A549 (cell line): Measurements from ENCODE around the gene PRKD1. TPM values are rescaled to one million over a fixed set of nuclear protein-coding genes. Genes with fewer than 3 reads are reported as not detected.

Experiments
- ATAC-seq, 2 experiments: fragments of 200-7000 bp in 1 of 2; fragments of >200 bp in 1 of 2; cut with Nextera tagmentation in 1 of 2; cut with Tn5 transposase in 1 of 2; 3 replicates each; pipeline versions ENCODE4 v1.8.0 to v1.9.1; 2018 to 2020; ENCODE audit warnings: mild to moderate bottlenecking in 1 of 2, moderate library complexity in 1 of 2
- CTCF ChIA-PET: fragments of 300-600 bp; sonication (Branson Sonifier 250); formaldehyde crosslinking; extraction: SDS; loops from one replicate; lab custom pipeline; 2021; ENCODE audit warnings: antibody characterized with exemption, inconsistent platforms; lab: Yijun Ruan, JAX
- POLR2A ChIA-PET: fragments of 350-600 bp; formaldehyde crosslinking; extraction: SDS; loops from one replicate; lab custom pipeline; 2021; ENCODE audit warnings: antibody characterized with exemption, inconsistent platforms; lab: Yijun Ruan, JAX
- DNase-seq, 2 experiments: peaks; one replicate each; pipeline versions ENCODE4 v3.0.0 to v3.0.0-alpha.2; 2011 to 2016; ENCODE audit warnings: low read depth in 1 of 2, low spot score in 1 of 2
- FAIRE-seq: peaks from 2 replicates; lab custom pipeline; 2011; peaks lifted over from hg19 to GRCh38; lab: Jason Lieb, UNC
- H3K27ac ChIP-seq, 2 experiments: fragments of >200 bp; sonication (Bioruptor Twin); formaldehyde crosslinking; 3 replicates each; pipeline ENCODE4 v1.5.1; 2016 to 2017
- H3K4me1 ChIP-seq: fragments of >200 bp; sonication (Bioruptor Twin); formaldehyde crosslinking; 3 replicates; pipeline ENCODE4 v1.6.1; 2016
- H3K4me2 ChIP-seq: fragments of >200 bp; sonication (Bioruptor Twin); formaldehyde crosslinking; 3 replicates; pipeline ENCODE4 v1.6.1; 2016
- H3K4me3 ChIP-seq: fragments of >200 bp; sonication (Bioruptor Twin); formaldehyde crosslinking; 3 replicates; pipeline ENCODE4 v1.5.1; 2016
- H3K9me3 ChIP-seq: fragments of >200 bp; sonication (Bioruptor Twin); formaldehyde crosslinking; 3 replicates; pipeline ENCODE4 v1.6.1; 2016
- BHLHE40 ChIP-seq: IDR thresholded peaks from 2 replicates; pipeline ENCODE4 v1.6.1; 2012; ENCODE audit warnings: low read depth, low read length, inconsistent platforms
- CBX2 ChIP-seq: fragments of 200-600 bp; sonication (generic); IDR thresholded peaks from 2 replicates; pipeline ENCODE4 v1.6.1; 2016; ENCODE audit warnings: low read depth, mild to moderate bottlenecking, borderline replicate concordance
- CBX8 ChIP-seq: fragments of 200-600 bp; sonication (generic); IDR thresholded peaks from 2 replicates; pipeline ENCODE4 v1.6.1; 2016
- CEBPB ChIP-seq, 2 experiments: fragments of >200 bp in 1 of 2; sonication (Bioruptor Twin) in 1 of 2; formaldehyde crosslinking in 1 of 2; IDR thresholded peaks; 2 replicates each; pipeline ENCODE4 v1.6.1; 2012 to 2016
- CHD4 ChIP-seq: fragments of 200-600 bp; sonication (generic); IDR thresholded peaks from 2 replicates; pipeline ENCODE4 v1.6.1; 2016; ENCODE audit warnings: antibody characterized with exemption, mild to moderate bottlenecking, borderline replicate concordance
- CTCF ChIP-seq: fragments of >200 bp; sonication (Bioruptor Twin); formaldehyde crosslinking; IDR thresholded peaks from 3 replicates; pipeline ENCODE4 v1.5.1; 2016
- E2F6 ChIP-seq: IDR thresholded peaks from 2 replicates; pipeline ENCODE4 v1.6.1; 2012; ENCODE audit warnings: low read depth, borderline replicate concordance
- EHF ChIP-seq: fragments of 250-450 bp; sonication (Bioruptor Pico); IDR thresholded peaks from 2 replicates; pipeline ENCODE4 v1.5.0; 2020; ENCODE audit warnings: mild to moderate bottlenecking
- EP300 ChIP-seq, 2 experiments: fragments of >200 bp; sonication (Bioruptor Twin); formaldehyde crosslinking; IDR thresholded peaks; 2 replicates in 1 of 2; 3 replicates in 1 of 2; pipeline ENCODE4 v1.6.1; 2016 to 2017
- FOSL2 ChIP-seq, 2 experiments: fragments of 450-650 bp in 1 of 2; fragments of >200 bp in 1 of 2; sonication (Bioruptor Twin) in 1 of 2; formaldehyde crosslinking; IDR thresholded peaks; 2 replicates each; pipeline versions ENCODE4 v1.5.0 to v1.6.1; 2016 to 2020; ENCODE audit warnings: mild to moderate bottlenecking in 1 of 2, moderate library complexity in 1 of 2
- GATA3 ChIP-seq: IDR thresholded peaks from 2 replicates; pipeline ENCODE4 v1.6.1; 2012; ENCODE audit warnings: borderline replicate concordance
- HES2 ChIP-seq: fragments of >200 bp; sonication (Bioruptor Twin); formaldehyde crosslinking; IDR thresholded peaks from 2 replicates; pipeline ENCODE4 v1.6.1; 2016
- HEYL ChIP-seq: fragments of 250-450 bp; sonication (Bioruptor Pico); IDR thresholded peaks from 2 replicates; pipeline ENCODE4 v1.8.0; 2021; ENCODE audit warnings: mild to moderate bottlenecking, moderate library complexity
- HOXA7 ChIP-seq: fragments of 250-450 bp; sonication (Bioruptor Pico); IDR thresholded peaks from 2 replicates; pipeline ENCODE4 v1.5.0; 2020; ENCODE audit warnings: mild to moderate bottlenecking, moderate library complexity
- HOXB13 ChIP-seq: fragments of 250-450 bp; sonication (Bioruptor Pico); IDR thresholded peaks from 2 replicates; pipeline ENCODE4 v1.5.0; 2020; ENCODE audit warnings: low read depth, mild to moderate bottlenecking, moderate library complexity
- HOXB5 ChIP-seq: fragments of 250-450 bp; sonication (Bioruptor Pico); IDR thresholded peaks from 2 replicates; pipeline ENCODE4 v1.5.0; 2020; ENCODE audit warnings: mild to moderate bottlenecking, moderate library complexity
- MAFK ChIP-seq: fragments of 450-650 bp; IDR thresholded peaks from 2 replicates; pipeline ENCODE4 v1.6.1; 2014; ENCODE audit not compliant: partially characterized antibody
- MYC ChIP-seq: IDR thresholded peaks from 2 replicates; pipeline ENCODE4 v1.6.1; 2012; ENCODE audit warnings: mild to moderate bottlenecking, inconsistent platforms, low read length, improper control_type of control experiment, borderline replicate concordance
- NR3C1 ChIP-seq: fragments of >200 bp; sonication (Bioruptor Twin); formaldehyde crosslinking; IDR thresholded peaks from 3 replicates; pipeline ENCODE4 v1.6.1; 2017
- PHF8 ChIP-seq: fragments of 200-600 bp; sonication (generic); IDR thresholded peaks from 2 replicates; pipeline ENCODE4 v1.6.1; 2016; ENCODE audit warnings: low read depth, mild to moderate bottlenecking, antibody characterized with exemption, moderate library complexity, borderline replicate concordance
- RFX5 ChIP-seq: fragments of 450-650 bp; IDR thresholded peaks from 2 replicates; pipeline ENCODE4 v1.7.1; 2014; ENCODE audit warnings: antibody characterized with exemption, mild to moderate bottlenecking, moderate library complexity
- RNF2 ChIP-seq: fragments of 200-600 bp; sonication (generic); IDR thresholded peaks from 2 replicates; pipeline ENCODE4 v1.6.1; 2016; ENCODE audit warnings: low read depth, mild to moderate bottlenecking, antibody characterized with exemption, moderate library complexity, borderline replicate concordance
- SMC3 ChIP-seq: fragments of >200 bp; sonication (Bioruptor Twin); formaldehyde crosslinking; IDR thresholded peaks from 3 replicates; pipeline ENCODE4 v1.6.1; 2018; ENCODE audit warnings: inconsistent platforms
- TFCP2L1 ChIP-seq: fragments of 250-450 bp; sonication (Bioruptor Pico); IDR thresholded peaks from 2 replicates; pipeline ENCODE4 v1.5.0; 2021; ENCODE audit warnings: mild to moderate bottlenecking
- ZC3H11A ChIP-seq: fragments of 450-650 bp; IDR thresholded peaks from 2 replicates; pipeline ENCODE4 v1.6.1; 2014; ENCODE audit warnings: antibody characterized with exemption, mild to moderate bottlenecking
- ZSCAN20 ChIP-seq: fragments of 250-450 bp; sonication (Bioruptor Pico); IDR thresholded peaks from 2 replicates; pipeline ENCODE4 v1.8.0; 2022; ENCODE audit warnings: mild to moderate bottlenecking, moderate library complexity
- WGBS: methylation state at CpG from one replicate; pipeline ENCODE4 v1.1.6; 2017; ENCODE audit errors: missing lambda C conversion rate; 5-methylcytosine and 5-hydroxymethylcytosine counted together
- polyA plus RNA-seq, 4 experiments: library from polyadenylated mRNA; depleted of rRNA in 3 of 4; stranded (reverse); fragments of >200 nt; fragmentation: RNase III in 1 of 4; extraction: RNeasy Plus Mini Kit Qiagen cat#74134 plus additional on column Dnase treatment in 1 of 4; gene quantifications; 2 replicates in 3 of 4; 3 replicates in 1 of 4; pipeline ENCODE4 v1.2.3, GENCODE V29; 2011 to 2017

PRKD1 gene
- polyA plus RNA-seq, 2 of the 4 experiments (the other 2 are of a cell fraction), result 3.0 to 7.8 TPM

- ChIA-PET CTCF (no interaction called here), POLR2A (no interaction called here)
- Histone ChIP-seq H3K4me1 (no peaks in the 10 kb centered on the region), H3K9me3 (no peaks in the 10 kb centered on the region), H3K27ac (no peak overlapping the region), H3K4me3 (no peak overlapping the region), H3K4me2 (no peak overlapping the region)
- DNase-seq (no peak), FAIRE-seq (no peak), ATAC-seq (no peak)
- WGBS, result 46% methylated on average over 3 of the region's 3 CpGs
- TF ChIP-seq HES2 (no peak), RNF2 (no peak), CBX8 (no peak), MYC (no peak), ZC3H11A (no peak), E2F6 (no peak), MAFK (no peak), CEBPB (IDR thresholded peaks at IDR 0.05) (no peak), EHF (CRISPR knock-in tag) (no peak), FOSL2 (IDR thresholded peaks at IDR 0.05) (no peak), FOSL2 (CRISPR knock-in tag; IDR thresholded peaks at IDR 0.05) (no peak), HEYL (CRISPR knock-in tag) (no peak), NR3C1 (no peak), PHF8 (no peak)
Measured at GRCh38 chr14:29672831-29673230, 254.8 kb downstream of the PRKD1 start.

- ATAC-seq (no peak), FAIRE-seq (no peak), DNase-seq (no peak)
- ChIA-PET POLR2A (no interaction called here), CTCF (no interaction called here)
- H3K4me2 ChIP-seq, result no peak overlapping the region
- TF ChIP-seq HOXB5 (CRISPR knock-in tag) (no peak), HOXB13 (CRISPR knock-in tag) (no peak), RFX5 (no peak), CTCF (no peak), HOXA7 (CRISPR knock-in tag) (no peak)
- no peak overlapping the region for H3K27ac ChIP-seq
- no peak overlapping the region for H3K4me3 ChIP-seq
- no peaks in the 10 kb centered on the region for H3K9me3 ChIP-seq
- 62% methylated on average over 1 of the region's 1 CpG for WGBS
- H3K4me1 ChIP-seq, result no peaks in the 10 kb centered on the region
Measured at GRCh38 chr14:29671034-29671433, 256.6 kb downstream of the PRKD1 start.

GRCh38 chr14:29668201-29668600 lies 259.4 kb downstream of the PRKD1 start:
- H3K27ac ChIP-seq, result no peak overlapping the region
- POLR2A ChIA-PET, result no interaction called here
- DNase-seq (no peak), FAIRE-seq (no peak), ATAC-seq (no peak)
- CTCF ChIA-PET, result no interaction called here
- no peaks in the 10 kb centered on the region for H3K9me3 ChIP-seq
- no peak overlapping the region for H3K4me3 ChIP-seq
- no peak overlapping the region for H3K4me2 ChIP-seq
- TF ChIP-seq SMC3 (no peak), CHD4 (no peak), TFCP2L1 (CRISPR knock-in tag) (no peak), CBX2 (no peak), BHLHE40 (no peak), ZSCAN20 (no peak), EP300 (IDR thresholded peaks at IDR 0.05) (no peak), GATA3 (no peak), CTCF (no peak), RFX5 (no peak)
- H3K4me1 ChIP-seq, result no peaks in the 10 kb centered on the region
- WGBS, result 40% methylated on average over 1 of the region's 1 CpG
